GM18858 (cell line): ENCODE measurements around the gene ALDH3A1.

Source experiments
- ATAC-seq: cut with Tn5 transposase; IDR thresholded peaks from one replicate; pipeline ENCODE4 v1.9.1; 2021; ENCODE audit not compliant: unreplicated experiment

The ALDH3A1 gene

DNA sequence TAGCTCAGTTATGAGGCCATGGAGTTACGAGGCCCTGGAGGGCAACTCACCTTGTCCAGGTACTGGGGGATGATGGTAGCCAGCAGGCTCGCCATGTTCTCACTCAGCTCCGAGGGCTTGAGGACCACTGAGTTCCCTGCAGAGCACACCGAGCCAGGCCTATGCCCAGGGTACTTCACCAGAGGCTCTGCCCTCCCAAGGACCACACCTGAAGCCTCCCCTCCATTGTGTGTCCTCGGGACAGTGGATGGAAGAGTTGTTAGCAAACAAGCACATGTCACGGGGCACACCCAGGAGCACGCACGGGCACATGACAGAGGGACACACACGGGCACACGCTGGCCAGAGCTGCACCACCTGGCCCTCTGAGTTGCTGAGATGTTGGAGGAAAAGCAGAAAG, 5.6 kb downstream of the ALDH3A1 start:
- no peak for ATAC-seq

DNA sequence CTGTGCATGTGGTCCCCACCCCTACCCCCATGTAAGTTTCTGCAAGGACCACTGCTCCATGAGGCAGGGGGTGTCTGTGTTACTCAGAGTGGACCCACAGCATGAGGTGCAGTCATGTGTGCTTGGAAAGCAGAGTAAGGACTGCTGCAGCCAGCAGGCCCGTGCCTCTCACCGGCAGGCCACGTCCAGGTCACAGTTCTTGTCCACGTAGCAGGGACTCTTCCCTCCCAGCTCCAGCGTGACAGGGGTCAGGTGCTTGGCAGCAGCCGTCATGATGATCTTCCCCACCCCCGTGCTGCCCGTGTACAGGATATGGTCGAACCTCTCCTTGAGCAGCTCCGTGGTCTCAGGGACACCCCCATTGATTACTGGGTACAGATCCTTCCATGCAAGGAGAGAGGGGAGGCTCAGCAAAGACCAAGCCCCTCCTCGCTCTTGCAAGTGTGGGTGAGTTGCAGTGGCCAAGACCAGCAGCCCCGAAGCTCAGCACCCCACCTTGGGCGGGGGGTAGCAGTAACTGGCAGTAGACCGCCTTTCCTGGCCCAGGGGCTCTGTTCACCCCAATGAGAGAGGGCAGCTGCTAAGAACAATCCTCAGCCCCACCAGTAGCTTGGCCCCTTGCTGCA, 6.2 kb downstream of the ALDH3A1 start:
- no peak for ATAC-seq

DNA sequence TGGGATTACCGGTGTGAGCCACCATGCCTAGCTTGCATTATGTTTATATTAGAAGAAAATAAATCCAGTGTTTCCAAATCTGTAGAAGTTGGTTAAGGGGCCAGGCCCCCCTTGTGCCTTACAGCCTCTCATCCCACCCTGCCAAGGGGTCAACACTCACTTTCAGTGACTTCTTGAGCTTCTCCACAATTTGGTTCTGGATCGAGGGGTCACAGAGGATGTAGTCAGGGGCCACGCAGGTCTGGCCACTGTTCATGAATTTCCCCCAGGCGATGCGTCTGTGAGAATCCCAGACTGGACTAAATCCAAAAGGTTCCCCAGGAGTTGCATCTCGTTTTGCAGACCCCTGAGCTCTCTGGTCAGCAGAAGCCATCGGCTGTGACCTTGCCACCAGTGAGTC, 7.2 kb downstream of the ALDH3A1 start:
- no peak for ATAC-seq

DNA sequence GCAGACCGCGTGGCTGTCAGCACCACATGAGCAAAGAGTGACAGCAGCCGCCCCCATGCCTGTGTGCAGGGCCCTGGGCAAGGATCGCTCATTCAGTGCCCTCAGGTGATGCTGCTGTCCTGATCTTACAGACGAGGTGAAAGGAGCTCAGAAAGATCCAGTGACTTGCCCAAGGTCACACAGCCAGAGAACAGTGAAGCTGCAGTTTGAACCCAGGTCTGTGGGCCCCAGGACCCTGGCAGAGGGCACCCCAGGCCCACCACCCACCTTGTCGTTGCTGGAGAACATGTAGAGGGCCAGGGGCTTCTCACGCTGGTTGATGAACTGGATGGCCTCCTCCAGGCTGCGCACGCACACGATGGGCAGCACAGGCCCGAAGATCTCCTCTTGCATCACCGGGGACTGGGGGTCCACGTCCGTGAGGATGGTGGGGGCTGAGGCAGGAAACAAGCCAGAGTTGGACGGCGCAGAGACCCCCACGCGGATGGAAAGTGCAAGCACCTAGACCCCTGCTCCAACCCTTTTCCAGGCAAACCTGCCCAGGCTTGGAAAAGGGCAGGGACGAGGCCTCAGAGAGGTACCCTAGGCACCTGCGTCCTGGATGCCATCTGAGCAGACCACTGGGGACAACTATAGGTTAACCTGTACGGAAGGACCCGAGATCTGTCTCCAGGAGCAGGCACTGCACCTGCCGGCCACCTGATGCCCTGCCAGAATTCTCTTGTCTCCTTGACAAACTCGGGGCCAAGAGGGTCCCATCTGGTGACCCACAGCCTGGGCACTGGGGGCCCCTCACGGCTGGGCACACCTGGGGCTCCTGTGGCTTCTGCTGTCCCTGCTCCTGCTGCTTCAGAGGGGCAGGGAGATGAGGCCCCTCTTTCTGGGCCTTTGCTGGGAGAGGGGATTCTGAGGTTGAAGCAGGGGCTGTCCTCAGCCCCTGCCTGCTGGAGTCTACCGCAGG, 8.6 kb downstream of the ALDH3A1 start:
- ATAC-seq: no peak

DNA sequence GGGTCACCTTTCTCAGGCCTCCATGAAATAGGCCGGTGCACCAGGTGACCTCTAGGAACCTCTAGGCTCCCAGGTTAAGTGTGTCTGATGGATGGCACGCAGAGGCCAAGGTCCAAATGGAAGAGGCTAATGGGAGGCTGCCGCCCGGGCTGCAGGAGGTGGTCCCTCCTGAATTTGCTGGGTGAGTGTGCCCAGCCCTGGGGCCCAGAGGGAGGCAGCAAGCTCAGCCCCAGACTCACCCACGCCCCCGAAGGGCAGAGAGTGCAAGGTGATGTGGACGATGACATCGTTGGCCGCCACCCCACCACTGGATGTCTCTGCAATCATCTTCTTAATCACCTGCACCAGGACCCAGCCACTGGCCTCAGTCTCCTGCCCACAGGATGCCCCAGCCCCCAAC, 9.3 kb downstream of the ALDH3A1 start:
- no peak for ATAC-seq

DNA sequence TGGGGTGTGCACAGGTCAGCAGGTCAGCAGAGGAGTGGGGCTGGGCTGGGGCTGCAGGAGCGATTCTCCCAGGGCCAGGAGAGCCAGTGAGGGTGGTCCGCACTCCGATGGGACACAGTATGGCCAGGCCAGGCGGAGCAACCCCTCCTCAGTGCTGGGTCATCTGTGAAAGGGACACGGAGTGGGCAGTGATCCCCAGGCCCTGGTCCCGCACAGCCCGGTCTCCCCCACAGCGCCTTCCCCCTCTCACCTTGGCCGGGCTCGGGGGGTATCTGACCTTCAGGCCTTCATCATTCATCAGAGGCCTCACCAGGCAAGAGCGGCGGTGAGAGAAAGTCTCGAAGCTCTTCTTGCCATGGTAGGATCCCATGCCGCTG, 10.0 kb downstream of the ALDH3A1 start:
- ATAC-seq: no peak

DNA sequence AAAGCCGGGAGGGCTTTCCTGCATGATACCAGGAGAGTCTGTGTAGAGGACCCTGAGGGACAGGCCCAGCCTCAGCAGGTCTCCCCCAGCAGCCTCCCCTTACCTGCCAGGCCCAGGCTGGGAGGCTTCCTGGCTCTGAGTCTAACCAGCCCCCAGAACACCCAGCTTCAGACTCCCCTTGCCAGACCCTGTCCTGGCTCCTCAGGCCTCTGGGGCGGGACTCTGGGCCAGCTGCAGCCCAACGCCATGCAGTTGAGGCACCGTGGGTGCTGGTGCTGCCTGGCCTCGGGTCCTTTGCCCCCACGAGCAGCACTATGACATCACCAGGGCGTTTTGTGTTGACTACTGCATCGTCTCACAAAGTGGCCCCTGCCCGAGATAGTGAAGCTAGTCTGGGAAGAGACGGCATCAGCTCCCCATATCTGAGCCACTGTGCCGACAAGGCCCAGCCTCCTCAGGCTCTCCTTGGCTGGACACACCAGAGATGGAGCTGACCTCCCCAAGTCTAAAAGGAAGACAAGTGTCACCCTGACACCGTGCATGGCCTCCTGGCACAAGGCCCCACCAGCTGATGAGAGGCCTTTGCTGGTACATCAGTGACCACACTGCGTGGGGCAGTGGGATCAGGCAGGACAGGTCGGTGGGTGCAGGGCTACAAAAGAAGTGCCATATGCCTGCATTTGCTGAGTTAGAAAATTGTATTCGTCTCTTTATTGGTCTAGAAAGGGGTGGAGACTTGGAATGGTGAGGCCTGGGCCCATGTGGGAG, 10.6 kb downstream of the ALDH3A1 start:
- ATAC-seq: no peak

DNA sequence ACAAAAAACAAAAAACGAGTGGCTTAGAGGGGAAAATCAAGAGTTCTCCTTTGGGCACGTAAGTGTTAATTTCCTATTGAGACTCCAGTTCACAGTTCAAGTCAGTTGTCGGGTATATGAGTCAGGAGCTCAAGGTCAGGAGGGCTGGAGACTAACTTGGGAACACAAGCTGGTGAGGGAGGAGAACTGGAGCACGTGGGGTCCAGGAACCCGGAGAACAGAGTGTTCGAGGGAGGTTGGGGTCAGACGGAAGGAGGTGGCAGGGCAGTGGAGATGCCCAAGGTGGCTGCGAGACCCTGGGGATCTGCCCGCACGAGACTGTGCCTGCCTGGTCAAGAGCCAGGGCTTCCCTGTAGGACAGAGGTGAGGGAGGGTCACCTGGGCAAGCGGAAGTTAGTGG, 12.0 kb downstream of the ALDH3A1 start:
- no peak for ATAC-seq

DNA sequence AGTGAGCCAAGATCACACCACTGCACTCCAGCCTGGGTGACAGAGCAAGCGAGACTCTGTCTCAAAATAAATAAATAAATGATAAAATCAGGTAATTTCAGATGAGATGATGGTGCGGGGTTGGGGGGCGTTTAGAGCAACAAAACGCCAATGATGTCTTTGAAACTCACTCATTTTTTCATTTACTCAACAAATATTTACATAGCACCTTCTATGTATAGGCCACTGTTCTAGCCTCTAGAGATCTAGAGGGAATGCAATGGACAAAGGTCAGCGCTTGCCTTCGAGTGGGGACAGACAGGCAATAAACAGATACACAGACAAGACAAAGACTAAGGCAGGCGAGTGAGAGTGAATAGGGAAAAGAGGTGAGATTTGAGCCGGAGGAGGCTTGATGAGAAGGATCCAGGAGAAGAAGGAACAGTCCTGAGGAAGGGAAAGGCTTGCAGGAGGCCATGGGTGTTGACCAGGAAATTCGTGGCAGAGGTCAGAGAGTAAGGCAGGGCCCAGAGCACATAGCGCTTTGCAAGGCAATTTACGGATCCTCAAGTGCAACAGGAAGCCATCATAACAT, 14.1 kb downstream of the ALDH3A1 start:
- no peak for ATAC-seq

DNA sequence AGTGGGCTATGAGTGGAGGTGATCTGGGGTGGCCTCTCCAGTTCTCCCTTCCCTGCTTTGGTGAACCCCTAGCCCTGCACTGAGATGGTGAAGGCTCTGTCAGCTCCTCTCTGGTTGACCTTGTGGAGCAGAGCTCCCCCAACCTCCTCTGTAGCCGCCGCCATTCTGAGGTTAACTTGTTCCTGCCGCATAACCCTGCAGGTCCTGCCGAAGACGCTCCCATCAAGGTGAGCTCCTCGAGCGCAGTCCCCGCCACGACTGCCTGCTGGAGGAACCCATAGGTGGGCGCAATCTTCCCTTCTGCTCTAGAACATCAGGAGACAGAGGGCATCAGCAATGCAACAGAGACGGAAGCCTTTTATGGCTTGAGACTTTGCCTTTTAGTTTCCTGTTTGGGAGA, 16.5 kb downstream of the ALDH3A1 start:
- ATAC-seq: no peak

DNA sequence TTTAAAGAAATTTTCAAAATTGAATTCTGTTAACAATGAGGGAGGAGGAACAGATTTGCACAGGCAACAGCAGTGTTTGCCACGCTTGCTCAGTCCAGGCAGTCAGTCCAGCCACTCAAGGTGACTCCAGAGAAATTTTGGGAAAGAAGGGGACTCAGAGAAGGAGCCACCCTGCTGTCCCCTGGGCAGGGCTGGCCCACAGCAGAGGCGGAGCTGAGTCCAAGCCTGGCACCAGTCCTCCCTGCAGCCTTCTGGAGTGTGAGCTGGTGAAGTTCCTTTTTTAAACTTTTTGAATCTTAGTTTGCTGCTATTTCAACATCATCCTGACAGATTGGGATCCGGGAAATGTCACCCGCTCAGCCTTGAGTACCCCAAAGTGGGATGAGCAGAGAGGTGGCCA, 17.3 kb downstream of the ALDH3A1 start:
- ATAC-seq: no peak

DNA sequence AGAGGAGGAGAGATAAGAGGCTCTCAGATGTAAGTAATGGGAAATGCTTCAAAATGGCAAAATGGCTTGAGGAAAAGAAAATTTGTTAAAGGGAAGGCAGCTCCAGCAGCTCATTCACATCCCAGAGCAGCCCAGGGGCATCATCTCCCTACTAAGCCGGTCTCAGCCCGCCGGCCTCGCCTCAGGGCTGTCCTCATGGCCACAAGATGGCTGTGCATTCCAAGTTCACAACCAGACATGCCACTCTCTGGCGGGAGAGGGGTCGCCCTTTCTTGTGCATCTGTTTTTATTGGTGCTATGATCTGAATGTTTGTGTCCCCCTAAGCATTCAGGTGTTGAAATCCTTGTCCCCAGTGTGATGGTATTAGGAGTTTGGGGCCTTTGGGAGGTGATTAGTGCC, 18.2 kb downstream of the ALDH3A1 start:
- ATAC-seq: no peak

DNA sequence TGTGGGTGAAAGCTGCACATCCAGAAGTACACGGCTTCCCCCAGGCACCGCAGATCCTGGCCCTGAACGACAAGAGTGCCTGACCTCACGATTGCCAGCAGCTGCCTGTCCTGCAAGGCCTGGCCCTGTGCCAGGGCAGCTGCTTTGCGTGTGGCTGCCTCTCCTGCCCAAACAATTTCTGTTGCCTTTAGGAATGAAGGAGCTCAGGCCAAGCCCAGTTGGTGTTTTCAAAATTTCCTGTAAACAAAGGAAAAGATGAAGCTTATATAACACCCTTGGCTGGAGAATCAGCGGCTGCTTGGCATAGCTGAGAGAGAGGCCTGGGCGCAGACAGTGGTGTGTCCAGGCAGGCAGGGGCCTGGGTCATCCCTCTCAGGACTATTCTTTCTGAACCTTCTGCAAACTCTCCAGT, 20.0 kb downstream of the ALDH3A1 start:
- ATAC-seq: no peak

DNA sequence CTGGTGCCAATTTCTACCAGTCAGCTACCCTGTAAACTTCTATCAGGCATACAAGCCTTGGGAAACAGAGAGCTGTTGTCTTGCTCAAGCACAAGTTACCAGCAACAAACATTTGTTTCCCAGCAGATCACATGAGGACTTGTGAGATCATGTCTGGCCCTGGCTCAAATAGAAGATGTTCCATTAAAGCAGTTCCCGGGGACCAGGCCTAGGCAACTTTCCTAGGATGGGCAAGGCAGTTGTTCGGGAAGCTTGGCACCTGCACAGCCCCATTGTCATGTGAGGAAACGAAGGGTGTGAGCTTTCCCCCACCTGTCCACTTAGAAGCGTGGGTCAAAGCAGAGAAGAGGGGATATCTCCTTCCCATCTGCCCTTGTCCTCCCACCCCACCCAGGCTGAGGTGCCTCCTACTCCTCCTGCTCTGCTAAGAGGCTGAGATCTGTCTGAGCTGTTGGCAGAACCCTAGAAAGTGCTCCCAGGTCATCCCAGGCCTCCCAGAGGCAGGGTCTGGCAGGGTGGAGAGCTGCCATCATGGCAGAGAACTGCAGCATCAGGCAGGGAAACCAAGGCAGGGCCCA, 20.5 kb downstream of the ALDH3A1 start:
- no peak for ATAC-seq

DNA sequence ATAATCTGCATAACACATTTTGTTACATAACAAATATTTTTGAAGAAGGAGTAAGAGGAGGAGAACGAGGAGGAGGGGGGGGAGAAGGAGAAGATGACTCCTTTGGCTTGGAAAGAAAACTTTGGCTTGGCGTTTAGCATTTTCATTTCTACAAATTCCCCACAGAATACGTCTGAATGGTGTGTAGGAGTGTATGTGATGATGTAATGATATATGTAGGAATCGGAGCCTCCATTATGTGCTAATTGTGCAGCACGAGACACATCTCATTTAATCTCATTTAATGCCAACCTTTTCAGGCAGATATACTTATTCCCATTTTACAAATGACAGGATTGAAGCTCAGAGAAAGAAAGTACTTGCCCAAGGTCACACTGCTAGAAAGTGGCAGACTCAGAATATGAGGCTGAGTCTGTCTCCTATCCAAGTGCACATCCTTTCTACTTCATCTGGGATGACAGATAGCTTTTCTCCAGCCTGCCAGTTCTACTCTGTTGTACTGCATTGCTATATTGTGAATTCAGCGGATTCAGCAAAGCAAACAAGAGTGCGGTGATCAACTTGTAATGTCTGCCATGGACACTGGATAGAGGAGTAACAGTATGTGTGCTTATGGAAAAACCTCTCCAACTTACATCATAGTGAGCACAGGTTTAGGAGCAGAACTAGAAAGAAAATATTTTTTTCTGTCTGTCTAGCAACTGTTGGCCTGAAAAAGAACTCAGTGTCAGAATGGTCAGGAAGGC, 21.3 kb downstream of the ALDH3A1 start:
- no peak for ATAC-seq

DNA sequence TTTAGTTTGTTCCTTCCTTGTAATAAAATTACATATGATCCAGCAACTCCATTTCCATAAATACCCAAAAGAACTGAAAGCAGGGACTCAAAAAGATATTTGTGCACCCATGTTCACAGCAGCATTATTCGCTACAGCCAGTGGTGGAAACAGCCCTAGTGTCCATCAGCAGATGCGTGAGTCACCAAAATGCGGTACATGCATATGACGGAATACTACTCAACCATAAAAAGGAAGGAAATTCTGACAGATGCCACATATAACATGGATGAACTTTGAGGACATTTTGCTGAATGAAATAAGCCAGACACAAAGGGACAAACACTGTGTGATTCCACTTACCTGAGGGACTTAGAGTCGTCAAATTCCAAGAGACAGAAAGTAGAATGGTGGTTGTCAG, 22.6 kb downstream of the ALDH3A1 start:
- no peak for ATAC-seq

DNA sequence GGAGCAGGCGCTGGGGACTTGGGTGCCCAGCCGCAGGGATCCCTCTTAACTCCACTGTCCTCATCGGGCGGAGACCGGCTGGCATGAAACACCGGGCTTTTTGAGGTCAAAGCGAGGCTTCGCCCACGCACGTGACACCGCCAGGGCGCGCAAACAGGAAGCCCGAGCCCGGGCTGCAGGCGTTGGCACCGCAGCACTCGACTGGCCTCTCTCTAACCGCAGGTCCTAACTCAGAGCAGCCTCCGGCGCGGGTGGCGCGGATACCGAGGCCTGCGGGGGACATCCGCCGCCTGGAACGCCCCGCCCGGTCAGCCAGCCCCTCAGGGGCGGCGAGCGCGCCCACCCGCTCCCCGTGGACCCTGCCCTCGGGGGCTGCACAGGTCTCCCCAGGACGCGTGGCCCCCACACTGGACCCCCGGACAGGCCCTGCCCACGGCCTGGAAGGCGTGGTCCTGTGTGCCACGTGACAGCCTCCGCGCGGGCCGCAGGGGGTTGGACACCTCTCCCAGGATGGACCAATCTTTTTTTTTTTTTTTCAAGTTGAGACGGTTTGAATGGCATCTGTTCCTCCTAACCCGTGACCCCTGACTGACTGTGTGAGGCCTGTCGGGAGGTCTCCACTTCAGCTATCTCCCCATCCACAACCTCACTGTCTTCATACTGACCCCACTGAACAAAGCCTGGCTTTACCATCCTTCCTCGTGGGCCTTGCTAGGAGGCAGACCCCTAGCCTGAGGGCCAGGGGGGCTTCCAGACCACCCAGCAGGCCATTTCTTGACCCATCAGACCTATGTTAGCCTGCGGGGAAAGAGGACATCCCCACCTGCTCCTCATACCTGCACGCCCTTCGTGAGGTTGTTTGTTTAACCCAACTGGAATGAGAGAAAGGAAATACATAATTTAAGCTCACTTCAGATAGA, 23.3 kb downstream of the ALDH3A1 start:
- ATAC-seq: no peak

DNA sequence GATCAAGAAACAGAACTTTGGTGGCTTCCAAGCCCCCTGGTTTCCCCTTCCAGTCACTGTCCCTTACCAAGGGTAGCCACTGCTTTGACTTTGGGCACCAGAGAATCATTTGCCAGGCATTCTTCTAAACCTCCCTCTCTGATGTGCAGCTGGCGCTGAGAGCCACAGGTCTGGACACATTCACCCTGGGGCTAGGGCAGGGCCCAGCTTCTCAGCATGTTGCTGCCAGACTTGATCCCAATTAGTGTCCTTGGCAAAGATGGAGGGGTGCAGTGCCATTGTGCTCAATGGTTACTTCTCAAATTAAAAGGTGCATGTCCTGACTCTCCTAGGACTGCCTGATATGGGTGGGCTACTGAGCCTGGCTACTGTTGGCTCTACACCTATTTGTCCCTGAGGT, 24.1 kb downstream of the ALDH3A1 start:
- ATAC-seq: no peak
